ENCODE results near the gene KRTAP10-3.

KRTAP10-3 gene

GRCh38 chr21:44516342-44516741, 42.3 kb downstream of the KRTAP10-3 start:
- DNase-seq (ENCODE audit: low spot score): no peak

GRCh38 chr21:44515359-44516165, 43.0 kb downstream of the KRTAP10-3 start:
- no peak for DNase-seq (ENCODE audit: low spot score)

GRCh38 chr21:44514746-44515358, 43.7 kb downstream of the KRTAP10-3 start:
- no peak for DNase-seq (ENCODE audit: low spot score)

- no peak for DNase-seq (ENCODE audit: low spot score)
Measured at GRCh38 chr21:44514218-44514520, 44.4 kb downstream of the KRTAP10-3 start.

GRCh38 chr21:44513389-44514217, 45.0 kb downstream of the KRTAP10-3 start:
- DNase-seq (ENCODE audit: low spot score): no peak

- DNase-seq (ENCODE audit: low spot score): no peak
Measured at GRCh38 chr21:44512496-44513388, 45.9 kb downstream of the KRTAP10-3 start.

GRCh38 chr21:44511938-44512275, 46.7 kb downstream of the KRTAP10-3 start:
- no peak for DNase-seq (ENCODE audit: low spot score)

GRCh38 chr21:44511219-44511937, 47.2 kb downstream of the KRTAP10-3 start:
- DNase-seq (ENCODE audit: low spot score): no peak

GRCh38 chr21:44510508-44511218, 47.9 kb downstream of the KRTAP10-3 start:
- DNase-seq (ENCODE audit: low spot score): peak; percentile 86

GRCh38 chr21:44510109-44510507, 48.5 kb downstream of the KRTAP10-3 start:
- DNase-seq (ENCODE audit: low spot score): no peak

GRCh38 chr21:44509539-44509938, 49.1 kb downstream of the KRTAP10-3 start:
- peak; percentile 40 for DNase-seq (ENCODE audit: low spot score)

- no peak for DNase-seq (ENCODE audit: low spot score)
Measured at GRCh38 chr21:44508711-44509445, 49.7 kb downstream of the KRTAP10-3 start.

GRCh38 chr21:44508426-44508710, 50.2 kb downstream of the KRTAP10-3 start:
- no peak for DNase-seq (ENCODE audit: low spot score)
